H7 (cell line): ENCODE data around the gene SPTBN4. TPM values are rescaled to one million over a fixed set of nuclear protein-coding genes. Genes with fewer than 3 reads are reported as not detected.

Source experiments
- DNase-seq: peaks from one replicate; pipeline ENCODE4 v3.0.0; 2012
- H3K27me3 ChIP-seq: 2 replicates; pipeline ENCODE4 v1.6.0; 2011; ENCODE audit warnings: mild to moderate bottlenecking, low read length; ENCODE audit not compliant: control insufficient read depth, insufficient read depth
- H3K36me3 ChIP-seq: replicated peaks from 2 replicates; pipeline ENCODE4 v1.5.1; 2011; ENCODE audit warnings: low read length; ENCODE audit not compliant: control insufficient read depth, insufficient read depth
- H3K4me3 ChIP-seq: 2 replicates; pipeline ENCODE4 v1.5.1; 2011; ENCODE audit warnings: low read depth, mild to moderate bottlenecking, control low read depth, low read length, moderate library complexity; ENCODE audit not compliant: insufficient read depth
- total RNA-seq: library from RNA; depleted of rRNA; stranded (reverse); fragments of >200 nt; shearing (Covaris generic); gene quantifications from 2 replicates; pipeline ENCODE4 v1.2.3, GENCODE V29; 2014; rRNA removed

The SPTBN4 gene
- 0.78 and 1.1 TPM in 2 replicates for total RNA-seq

GRCh38 chr19:40466985-40467734 lies at the start of gene SPTBN4:
Gene SPTBN4 (plus strand): TSS chr19:40467001. CDS start chr19:40472622, 5,621 bp downstream.
- Histone ChIP-seq H3K27me3 (peaks cover 29% of the 10 kb centered on the region), H3K36me3 (no peaks in the 10 kb centered on the region), H3K4me3 (peak within 1 kb of the TSS; percentile 33; the same call in 1 of the 2 replicates)
- peak; percentile 85 for DNase-seq

GRCh38 chr19:40417643-40417981 lies 49.2 kb upstream of the SPTBN4 start:
- H3K4me3 ChIP-seq: no peak overlapping the region
- no peak for DNase-seq

GRCh38 chr19:40418040-40418439 lies 48.8 kb upstream of the SPTBN4 start:
- DNase-seq: no peak
- H3K4me3 ChIP-seq: no peak overlapping the region
- no peaks in the 10 kb centered on the region for H3K36me3 ChIP-seq
- H3K27me3 ChIP-seq: no peaks in the 10 kb centered on the region

More at GRCh38 chr19:40417643-40417981, 49.2 kb upstream of the SPTBN4 start:
- Histone ChIP-seq H3K27me3 (no peaks in the 10 kb centered on the region), H3K36me3 (no peaks in the 10 kb centered on the region)

- Histone ChIP-seq H3K36me3 (no peaks in the 10 kb centered on the region), H3K4me3 (no peak overlapping the region), H3K27me3 (no peaks in the 10 kb centered on the region)
- DNase-seq: peak; percentile 26
Observed at GRCh38 chr19:40419066-40419612, 47.7 kb upstream of the SPTBN4 start.

- DNase-seq: no peak
- Histone ChIP-seq H3K4me3 (no peak overlapping the region), H3K27me3 (no peaks in the 10 kb centered on the region), H3K36me3 (no peaks in the 10 kb centered on the region)
Observed at GRCh38 chr19:40419780-40420179, 47.0 kb upstream of the SPTBN4 start.

- DNase-seq: no peak
- Histone ChIP-seq H3K4me3 (peak overlapping the region; percentile 65), H3K36me3 (no peaks in the 10 kb centered on the region), H3K27me3 (no peaks in the 10 kb centered on the region)
Observed at GRCh38 chr19:40420451-40420765, 46.4 kb upstream of the SPTBN4 start.

GRCh38 chr19:40420766-40421765 lies 45.7 kb upstream of the SPTBN4 start:
- Histone ChIP-seq H3K4me3 (peak overlapping the region; percentile 65), H3K27me3 (no peaks in the 10 kb centered on the region), H3K36me3 (no peaks in the 10 kb centered on the region)
- DNase-seq: peak; percentile 97

- H3K4me3 ChIP-seq: no peak overlapping the region
- peak; percentile 17 for DNase-seq
- H3K27me3 ChIP-seq: no peaks in the 10 kb centered on the region
- no peaks in the 10 kb centered on the region for H3K36me3 ChIP-seq
Observed at GRCh38 chr19:40421993-40422747, 44.6 kb upstream of the SPTBN4 start.

- peak; percentile 25 for DNase-seq
- H3K27me3 ChIP-seq: no peaks in the 10 kb centered on the region
- no peaks in the 10 kb centered on the region for H3K36me3 ChIP-seq
- no peak overlapping the region for H3K4me3 ChIP-seq
Observed at GRCh38 chr19:40422748-40423566, 43.8 kb upstream of the SPTBN4 start.

GRCh38 chr19:40423938-40424337 lies 42.9 kb upstream of the SPTBN4 start:
- H3K27me3 ChIP-seq: no peaks in the 10 kb centered on the region
- H3K4me3 ChIP-seq: no peak overlapping the region
- no peaks in the 10 kb centered on the region for H3K36me3 ChIP-seq
- no peak for DNase-seq

- Histone ChIP-seq H3K36me3 (no peaks in the 10 kb centered on the region), H3K27me3 (no peaks in the 10 kb centered on the region), H3K4me3 (peak overlapping the region; percentile 77)
- no peak for DNase-seq
Observed at GRCh38 chr19:40424637-40425449, 42.0 kb upstream of the SPTBN4 start.

GRCh38 chr19:40425450-40426287 lies 41.1 kb upstream of the SPTBN4 start, which contains the start of gene SERTAD1:
Gene SERTAD1 (minus strand): TSS chr19:40425992. CDS start chr19:40423546, 2,446 bp downstream.
- DNase-seq: peak; percentile 99
- H3K27me3 ChIP-seq: no peaks in the 10 kb centered on the region
- H3K4me3 ChIP-seq: peak within 1 kb of the TSS; percentile 77
- H3K36me3 ChIP-seq: no peaks in the 10 kb centered on the region
